Loucy (cell line): Measurements from ENCODE around the gene NUTM2G.

Source experiments
- EZH2phosphoT487 ChIP-seq: fragments of 200-600 bp; IDR thresholded peaks from 2 replicates; pipeline ENCODE4 v1.6.1; 2018; ENCODE audit warnings: antibody characterized with exemption, mild to moderate bottlenecking, moderate library complexity, borderline replicate concordance
- TF ChIP-seq, protein P1 (sequence below): fragments of 200-600 bp; sonication (generic); conservative IDR thresholded peaks from 2 replicates; pipeline ENCODE4 v1.5.1; 2014; ENCODE audit warnings: mild to moderate bottlenecking, antibody characterized with exemption, low read length

DNA sequence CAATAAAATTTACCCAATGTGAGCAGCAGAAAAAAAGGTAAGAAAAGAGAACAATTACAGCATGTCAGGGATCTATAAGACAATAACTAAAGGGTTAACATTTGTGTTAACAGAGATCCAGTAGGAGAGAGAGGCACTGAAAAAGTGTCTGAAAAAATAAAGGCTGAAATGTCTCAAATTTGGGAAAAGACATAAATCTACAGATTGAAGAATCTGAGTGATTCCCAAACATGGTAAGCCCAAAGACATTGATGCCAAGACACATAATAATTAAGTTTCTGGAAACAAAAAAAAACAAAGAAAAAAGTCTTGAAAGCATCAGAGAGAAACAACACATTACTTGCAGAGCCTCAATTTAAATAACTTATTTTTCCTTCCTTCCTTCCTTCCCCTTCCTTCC lies 43.2 kb upstream of the NUTM2G start:
- TF ChIP-seq, protein P1, sequence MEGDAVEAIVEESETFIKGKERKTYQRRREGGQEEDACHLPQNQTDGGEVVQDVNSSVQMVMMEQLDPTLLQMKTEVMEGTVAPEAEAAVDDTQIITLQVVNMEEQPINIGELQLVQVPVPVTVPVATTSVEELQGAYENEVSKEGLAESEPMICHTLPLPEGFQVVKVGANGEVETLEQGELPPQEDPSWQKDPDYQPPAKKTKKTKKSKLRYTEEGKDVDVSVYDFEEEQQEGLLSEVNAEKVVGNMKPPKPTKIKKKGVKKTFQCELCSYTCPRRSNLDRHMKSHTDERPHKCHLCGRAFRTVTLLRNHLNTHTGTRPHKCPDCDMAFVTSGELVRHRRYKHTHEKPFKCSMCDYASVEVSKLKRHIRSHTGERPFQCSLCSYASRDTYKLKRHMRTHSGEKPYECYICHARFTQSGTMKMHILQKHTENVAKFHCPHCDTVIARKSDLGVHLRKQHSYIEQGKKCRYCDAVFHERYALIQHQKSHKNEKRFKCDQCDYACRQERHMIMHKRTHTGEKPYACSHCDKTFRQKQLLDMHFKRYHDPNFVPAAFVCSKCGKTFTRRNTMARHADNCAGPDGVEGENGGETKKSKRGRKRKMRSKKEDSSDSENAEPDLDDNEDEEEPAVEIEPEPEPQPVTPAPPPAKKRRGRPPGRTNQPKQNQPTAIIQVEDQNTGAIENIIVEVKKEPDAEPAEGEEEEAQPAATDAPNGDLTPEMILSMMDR, result no peak
- TF ChIP-seq EZH2phosphoT487, result no peak
